Activated T-cell treated with anti-CD3 and anti-CD28 coated beads for 24 hours (primary cell): Measurements from ENCODE around the gene RYR2.
"Not testable (repeated sequence)": the region's sequence is repeated elsewhere in the genome, so short reads cannot be mapped to it uniquely, and the experiment has no call there.

Experiments
- DNase-seq: peaks from one replicate; pipeline ENCODE4 v3.0.0-alpha.2; 2020; ENCODE audit warnings: low read depth

Gene RYR2

GRCh38 chr1:237146241-237146640 lies 104.3 kb downstream of the RYR2 start:
- no peak for DNase-seq

GRCh38 chr1:237149857-237150256 lies 107.9 kb downstream of the RYR2 start:
- no peak for DNase-seq

- not testable (repeated sequence) for DNase-seq
Measured at GRCh38 chr1:237151979-237152378, 110.0 kb downstream of the RYR2 start.

- DNase-seq, result no peak
Measured at GRCh38 chr1:237152506-237153335, 110.7 kb downstream of the RYR2 start.

GRCh38 chr1:237154157-237154556 lies 112.2 kb downstream of the RYR2 start:
- DNase-seq, result no peak

GRCh38 chr1:237164406-237165352 lies 122.7 kb downstream of the RYR2 start:
- DNase-seq, result no peak

- DNase-seq, result no peak
Measured at GRCh38 chr1:237166086-237166485, 124.1 kb downstream of the RYR2 start.

GRCh38 chr1:237166593-237167101 lies 124.7 kb downstream of the RYR2 start:
- no peak for DNase-seq

- no peak for DNase-seq
Measured at GRCh38 chr1:237170149-237170548, 128.2 kb downstream of the RYR2 start.

- DNase-seq, result no peak
Measured at GRCh38 chr1:237171454-237172117, 129.6 kb downstream of the RYR2 start.

- no peak for DNase-seq
Measured at GRCh38 chr1:237172118-237172485, 130.1 kb downstream of the RYR2 start.

- no peak for DNase-seq
Measured at GRCh38 chr1:237179503-237179902, 137.5 kb downstream of the RYR2 start.

- DNase-seq, result no peak
Measured at GRCh38 chr1:237180256-237180655, 138.3 kb downstream of the RYR2 start.

GRCh38 chr1:237181743-237182317 lies 139.8 kb downstream of the RYR2 start:
- DNase-seq, result no peak

- DNase-seq, result no peak
Measured at GRCh38 chr1:237183963-237184540, 142.1 kb downstream of the RYR2 start.

GRCh38 chr1:237186675-237187074 lies 144.7 kb downstream of the RYR2 start:
- DNase-seq, result no peak

- DNase-seq, result no peak
Measured at GRCh38 chr1:237187842-237188241, 145.9 kb downstream of the RYR2 start.

- no peak for DNase-seq
Measured at GRCh38 chr1:237191403-237191802, 149.4 kb downstream of the RYR2 start.

- DNase-seq, result no peak
Measured at GRCh38 chr1:237197470-237198425, 155.8 kb downstream of the RYR2 start.

GRCh38 chr1:237199026-237199425 lies 157.0 kb downstream of the RYR2 start:
- DNase-seq, result no peak
